B cell (primary cell): Measurements from ENCODE around the gene ABHD1. TPM values are rescaled to one million over a fixed set of nuclear protein-coding genes. Genes with fewer than 3 reads are reported as not detected.

Source experiments
- ATAC-seq: fragments of 200-7000 bp; cut with Tn5 transposase; one replicate; pipeline ENCODE4 v1.10.0; 2021; ENCODE audit warnings: low read depth, mild to moderate bottlenecking, moderate number of reproducible peaks, moderate library complexity
- CTCF ChIA-PET: fragments of 350-600 bp; sonication (Branson Sonifier 250); formaldehyde crosslinking; loops from one replicate; lab custom pipeline; 2021; ENCODE audit warnings: antibody characterized with exemption, inconsistent platforms; lab: Charles Lee
- POLR2A ChIA-PET: fragments of 350-600 bp; sonication (Branson Sonifier 250); formaldehyde crosslinking; loops from one replicate; lab custom pipeline; 2021; ENCODE audit warnings: antibody characterized with exemption; lab: Charles Lee
- DNase-seq: peaks from one replicate; pipeline ENCODE4 v3.0.0; 2013
- H2AFZ ChIP-seq: 2 replicates; pipeline ENCODE4 v1.6.1; 2012; ENCODE audit warnings: mild to moderate bottlenecking, low read depth, low read length; ENCODE audit not compliant: insufficient read depth, poor library complexity, severe bottlenecking
- H3K27ac ChIP-seq, 2 donors: 1 replicate in 1 of 2; 2 replicates in 1 of 2; pipeline ENCODE4 v1.5.1; 2012 to 2013; ENCODE audit warnings: low read length in 2 of 2, mild to moderate bottlenecking in 2 of 2, moderate library complexity in 1 of 2
- H3K27me3 ChIP-seq, 4 experiments: fragments of 200-600 bp in 1 of 4; sonication (generic) in 1 of 4; replicated peaks in 1 of 4; 1 replicate in 2 of 4; 2 replicates in 2 of 4; pipeline versions ENCODE4 v1.6.1 to v1.7.0; 2013 to 2016; ENCODE audit warnings: low read length in 3 of 4, mild to moderate bottlenecking in 2 of 4, mixed read lengths in 1 of 4, moderate library complexity in 1 of 4; ENCODE audit not compliant: insufficient read depth in 4 of 4, control insufficient read depth in 3 of 4; ENCODE audit errors: control extremely low read depth in 1 of 4
- H3K36me3 ChIP-seq, 2 experiments: replicated peaks in 1 of 2; 1 replicate in 1 of 2; 2 replicates in 1 of 2; pipeline versions ENCODE4 v1.6.1 to v1.7.1; 2013; ENCODE audit warnings: low read length in 1 of 2; ENCODE audit not compliant: insufficient read depth in 2 of 2, control insufficient read depth in 1 of 2; ENCODE audit errors: control extremely low read depth in 1 of 2, extremely low read depth in 1 of 2
- H3K4me1 ChIP-seq, 2 donors: fragments of 200-600 bp in 1 of 2; sonication (generic) in 1 of 2; 1 replicate in 1 of 2; 2 replicates in 1 of 2; pipeline versions ENCODE4 v1.5.1 to v1.6.1; 2013 to 2017; ENCODE audit warnings: low read length in 2 of 2; ENCODE audit not compliant: control insufficient read depth in 2 of 2, insufficient read depth in 2 of 2
- H3K4me2 ChIP-seq: replicated peaks from 2 replicates; pipeline ENCODE3; 2012; ENCODE audit warnings: mild to moderate bottlenecking, low read depth, low read length; ENCODE audit not compliant: poor library complexity, severe bottlenecking
- H3K4me3 ChIP-seq, 5 experiments: fragments of 200-600 bp in 1 of 5; sonication (generic) in 1 of 5; 1 replicate in 3 of 5; 2 replicates in 2 of 5; pipeline versions ENCODE4 v1.5.1 to v1.7.0; 2011 to 2016; ENCODE audit warnings: low read length in 4 of 5, mild to moderate bottlenecking in 4 of 5, low read depth in 2 of 5, control low read depth in 1 of 5, moderate library complexity in 1 of 5; ENCODE audit not compliant: insufficient read depth in 1 of 5; ENCODE audit errors: control extremely low read depth in 1 of 5, extremely low read depth in 1 of 5
- H3K79me2 ChIP-seq: fragments of 200-600 bp; sonication (generic); one replicate; pipeline ENCODE4 v1.6.0; 2016; ENCODE audit warnings: low read length; ENCODE audit not compliant: control insufficient read depth, insufficient read depth
- H3K9ac ChIP-seq: fragments of 200-600 bp; sonication (generic); 2 replicates; pipeline ENCODE4 v1.6.1; 2017; ENCODE audit warnings: mild to moderate bottlenecking, low read length, moderate library complexity
- H3K9me3 ChIP-seq, 3 donors: one replicate each; pipeline versions ENCODE4 v1.6.1 to v1.7.1; 2013; ENCODE audit warnings: low read length in 2 of 3; ENCODE audit not compliant: control insufficient read depth in 2 of 3, insufficient read depth in 1 of 3; ENCODE audit errors: control extremely low read depth in 1 of 3
- H4K20me1 ChIP-seq: 2 replicates; pipeline ENCODE4 v1.6.0; 2012; ENCODE audit warnings: mild to moderate bottlenecking, low read length; ENCODE audit not compliant: insufficient read depth, control insufficient read depth, poor library complexity, severe bottlenecking
- H3K27ac Mint-ChIP-seq: one replicate; pipeline ENCODE4 v1.8.0; 2021; ENCODE audit warnings: mixed read lengths
- H3K27me3 Mint-ChIP-seq: one replicate; pipeline ENCODE4 v1.8.0; 2021; ENCODE audit warnings: mixed read lengths
- H3K4me1 Mint-ChIP-seq: one replicate; pipeline ENCODE4 v1.8.0; 2021; ENCODE audit warnings: mixed read lengths
- H3K4me3 Mint-ChIP-seq: one replicate; pipeline ENCODE4 v1.8.0; 2021; ENCODE audit warnings: mixed read lengths
- H3K9me3 Mint-ChIP-seq: one replicate; pipeline ENCODE4 v1.8.0; 2022; ENCODE audit warnings: mixed read lengths; ENCODE audit not compliant: insufficient read depth
- EZH2 ChIP-seq: IDR thresholded peaks from 2 replicates; pipeline ENCODE4 v1.6.1; 2012; ENCODE audit warnings: borderline replicate concordance, low read depth, mild to moderate bottlenecking, moderate library complexity, low read length; ENCODE audit not compliant: insufficient read depth, poor library complexity, severe bottlenecking
- WGBS: methylation state at CpG from one replicate; pipeline ENCODE4 v1.1.5; 2013; ENCODE audit warnings: missing lambda C conversion rate; ENCODE audit not compliant: insufficient coverage; 5-methylcytosine and 5-hydroxymethylcytosine counted together
- intact Hi-C: fragments of 100-400 bp; cut with micrococcal nuclease; formaldehyde crosslinking; loops from one replicate; pipeline ENCODE4 v1.10.0; 2022
- polyA plus RNA-seq: library from polyadenylated mRNA; depleted of rRNA; stranded (reverse); fragments of >200 nt; gene quantifications from 2 replicates; pipeline ENCODE4 v1.2.3, GENCODE V29; 2012
- total RNA-seq, 2 donors: library from RNA; stranded (reverse); fragments of 120-200 nt in 1 of 2; gene quantifications; 1 replicate in 1 of 2; 2 replicates in 1 of 2; pipeline versions ENCODE4 v1.2.3 to v1.2.4, GENCODE V29; 2013 to 2022
- TF ChIP-seq, protein P1 (sequence below): fragments of 200-600 bp; IDR thresholded peaks from one replicate; pipeline ENCODE4 v1.8.0; 2022; ENCODE audit warnings: antibody characterized with exemption, mild to moderate bottlenecking

Gene ABHD1
- total and polyA plus RNA-seq, 2 donors (not counting 1 experiment from before 2014, with no cell fraction given): 1.5 to 2.7 TPM

DNA sequence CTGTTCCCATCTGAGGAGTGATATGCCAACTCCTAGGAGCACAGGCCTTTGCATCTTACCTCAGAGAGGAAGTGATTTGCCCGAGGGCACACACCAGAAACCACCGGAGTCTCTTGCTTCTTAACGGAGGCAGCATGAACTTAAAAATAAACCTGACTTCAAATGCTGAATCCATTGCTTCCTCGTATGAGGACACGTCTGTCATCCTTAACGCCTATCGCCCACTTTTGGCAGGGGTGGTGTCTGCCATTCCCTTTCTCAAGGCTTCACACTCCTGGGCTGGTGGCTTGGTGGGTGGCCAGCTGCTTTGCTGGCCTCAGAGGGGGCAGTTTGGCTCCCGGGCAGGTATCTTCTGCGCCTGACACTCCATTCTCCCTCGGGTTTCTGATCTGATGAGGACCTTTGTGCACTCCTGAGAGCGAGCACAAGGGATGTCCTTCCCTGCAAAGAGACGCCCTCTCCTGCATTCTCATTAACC, 11.9 kb downstream of the ABHD1 start:
- peaks cover 23% of the 10 kb centered on the region for H3K4me1 Mint-ChIP-seq
- H3K79me2 ChIP-seq: peaks cover 12% of the 10 kb centered on the region
- peaks cover 0 to 21% of the 10 kb centered on the region in 2 experiments for H3K36me3 ChIP-seq
- peaks cover 17 to 25% of the 10 kb centered on the region in 2 donors for H3K4me1 ChIP-seq
- H3K27ac ChIP-seq: peak overlapping the region in 1 of 2 donors; percentile 39
- H3K27ac Mint-ChIP-seq: peak overlapping the region; percentile 97
- no peaks in the 10 kb centered on the region for H3K27me3 ChIP-seq
- H3K9me3 ChIP-seq: no peaks in the 10 kb centered on the region
- POLR2A ChIA-PET: interaction anchor here (0.6 to 2.2 kb wide), 3 partner anchors 77 to 184 kb away, joined by 3 to 7 read pairs (median 4); partner anchors contain the start of genes ATRAID and SLC5A6
- H3K9me3 Mint-ChIP-seq: no peaks in the 10 kb centered on the region
- H3K9ac ChIP-seq: no peak overlapping the region
- H2AFZ ChIP-seq: peak overlapping the region; percentile 92
- WGBS: 60% methylated on average over 11 of the region's 12 CpGs
- CTCF ChIA-PET: interaction anchor here (0.7 to 2.8 kb wide), 4 partner anchors 11 to 173 kb away, joined by 3 to 19 read pairs (median 8); partner anchors contain the start of gene ABHD1
- no peak for ATAC-seq
- H4K20me1 ChIP-seq: peaks cover 5% of the 10 kb centered on the region
- peak overlapping the region; percentile 96 for H3K4me3 Mint-ChIP-seq
- intact Hi-C loops: no loop called here
- peak overlapping the region; percentile 93 for H3K4me2 ChIP-seq
- no peak overlapping the region for H3K4me3 ChIP-seq
- DNase-seq: peak; percentile 31
- no peaks in the 10 kb centered on the region for H3K27me3 Mint-ChIP-seq
- TF ChIP-seq EZH2: no peak
- TF ChIP-seq, protein P1, sequence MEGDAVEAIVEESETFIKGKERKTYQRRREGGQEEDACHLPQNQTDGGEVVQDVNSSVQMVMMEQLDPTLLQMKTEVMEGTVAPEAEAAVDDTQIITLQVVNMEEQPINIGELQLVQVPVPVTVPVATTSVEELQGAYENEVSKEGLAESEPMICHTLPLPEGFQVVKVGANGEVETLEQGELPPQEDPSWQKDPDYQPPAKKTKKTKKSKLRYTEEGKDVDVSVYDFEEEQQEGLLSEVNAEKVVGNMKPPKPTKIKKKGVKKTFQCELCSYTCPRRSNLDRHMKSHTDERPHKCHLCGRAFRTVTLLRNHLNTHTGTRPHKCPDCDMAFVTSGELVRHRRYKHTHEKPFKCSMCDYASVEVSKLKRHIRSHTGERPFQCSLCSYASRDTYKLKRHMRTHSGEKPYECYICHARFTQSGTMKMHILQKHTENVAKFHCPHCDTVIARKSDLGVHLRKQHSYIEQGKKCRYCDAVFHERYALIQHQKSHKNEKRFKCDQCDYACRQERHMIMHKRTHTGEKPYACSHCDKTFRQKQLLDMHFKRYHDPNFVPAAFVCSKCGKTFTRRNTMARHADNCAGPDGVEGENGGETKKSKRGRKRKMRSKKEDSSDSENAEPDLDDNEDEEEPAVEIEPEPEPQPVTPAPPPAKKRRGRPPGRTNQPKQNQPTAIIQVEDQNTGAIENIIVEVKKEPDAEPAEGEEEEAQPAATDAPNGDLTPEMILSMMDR: no peak

DNA sequence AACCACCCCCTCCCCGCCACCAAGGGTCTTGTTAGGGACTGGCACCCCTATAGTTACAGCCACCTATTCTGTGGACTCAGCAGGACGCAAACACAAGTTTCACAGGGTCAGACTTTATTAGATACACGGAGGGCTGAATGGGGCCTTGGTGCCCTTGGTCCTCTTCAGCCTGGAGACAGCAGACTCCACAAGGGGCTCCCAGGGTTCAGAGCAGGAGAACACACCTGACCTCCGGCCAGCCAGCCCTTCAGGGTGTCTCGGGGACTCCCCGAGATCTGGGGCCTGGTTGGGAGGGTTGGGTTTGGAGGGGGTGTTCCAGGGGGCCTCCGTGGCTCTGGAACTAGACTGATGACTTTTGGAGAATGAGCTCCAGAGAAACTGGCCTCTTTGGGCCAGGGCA, 13.1 kb downstream of the ABHD1 start:
- ChIA-PET POLR2A (interaction anchor here (0.7 kb wide), 1 partner anchor 12 kb away, joined by 3 read pairs; the partner anchor contains the start of gene TCF23), CTCF (no interaction called here)
- Mint-ChIP-seq H3K4me1 (peaks cover 23% of the 10 kb centered on the region), H3K4me3 (no peak overlapping the region), H3K9me3 (no peaks in the 10 kb centered on the region), H3K27me3 (no peaks in the 10 kb centered on the region), H3K27ac (no peak overlapping the region)
- H3K27me3 ChIP-seq: no peaks in the 10 kb centered on the region
- intact Hi-C loops: no loop called here
- H3K36me3 ChIP-seq: peaks cover 0 to 12% of the 10 kb centered on the region in 2 experiments
- no peak for ATAC-seq
- H3K4me2 ChIP-seq: no peak overlapping the region
- H4K20me1 ChIP-seq: peaks cover 5% of the 10 kb centered on the region
- no peak overlapping the region for H3K9ac ChIP-seq
- peaks cover 17 to 25% of the 10 kb centered on the region in 2 donors for H3K4me1 ChIP-seq
- H3K27ac ChIP-seq: no peak overlapping the region
- DNase-seq: no peak
- H3K4me3 ChIP-seq: no peak overlapping the region
- no peaks in the 10 kb centered on the region for H3K9me3 ChIP-seq
- TF ChIP-seq, protein P1: no peak
- no peak for TF ChIP-seq EZH2
- no peak overlapping the region for H2AFZ ChIP-seq
- WGBS: 100% methylated on average over 6 of the region's 7 CpGs
- peaks cover 12% of the 10 kb centered on the region for H3K79me2 ChIP-seq
